PFSK-1 (cell line): ENCODE results near the gene NAALADL2.

Experiments used
- POLR2AphosphoS5 ChIP-seq: IDR thresholded peaks from 2 replicates; pipeline ENCODE4 v1.6.1; 2012; ENCODE audit warnings: low read depth, mild to moderate bottlenecking, control low read depth, low read length, moderate library complexity
- SIN3A ChIP-seq: IDR thresholded peaks from 2 replicates; pipeline ENCODE4 v1.6.1; 2012; ENCODE audit warnings: mild to moderate bottlenecking, low read length, moderate library complexity, borderline replicate concordance; ENCODE audit not compliant: insufficient read depth
- TAF1 ChIP-seq: IDR thresholded peaks from 2 replicates; pipeline ENCODE4 v1.6.1; 2012; ENCODE audit warnings: low read length, control low read depth, borderline replicate concordance; ENCODE audit not compliant: insufficient read depth

GRCh38 chr3:174986685-174987084 is 127.6 kb downstream of the NAALADL2 start:
- TF ChIP-seq POLR2AphosphoS5 (no peak), SIN3A (no peak), TAF1 (no peak)
